HG02943 (cell line): Measurements from ENCODE around the gene KCNIP4.

Source experiments
- ATAC-seq: cut with Tn5 transposase; IDR thresholded peaks from one replicate; pipeline ENCODE4 v1.9.1; 2021; ENCODE audit warnings: mild to moderate bottlenecking, low read depth, moderate library complexity; ENCODE audit not compliant: unreplicated experiment

The KCNIP4 gene

GRCh38 chr4:21769404-21770147 lies 179.0 kb downstream of the KCNIP4 start:
- no peak for ATAC-seq

GRCh38 chr4:21768349-21769310 lies 179.9 kb downstream of the KCNIP4 start:
- ATAC-seq = peak; percentile 55

- peak; percentile 84 for ATAC-seq
Observed at GRCh38 chr4:21765810-21766407, 182.7 kb downstream of the KCNIP4 start.

- no peak for ATAC-seq
Observed at GRCh38 chr4:21763855-21764254, 184.7 kb downstream of the KCNIP4 start.

GRCh38 chr4:21757248-21757647 lies 191.3 kb downstream of the KCNIP4 start:
- no peak for ATAC-seq

GRCh38 chr4:21753084-21753760 lies 195.3 kb downstream of the KCNIP4 start:
- no peak for ATAC-seq

GRCh38 chr4:21752616-21753015 lies 196.0 kb downstream of the KCNIP4 start:
- no peak for ATAC-seq

DNA sequence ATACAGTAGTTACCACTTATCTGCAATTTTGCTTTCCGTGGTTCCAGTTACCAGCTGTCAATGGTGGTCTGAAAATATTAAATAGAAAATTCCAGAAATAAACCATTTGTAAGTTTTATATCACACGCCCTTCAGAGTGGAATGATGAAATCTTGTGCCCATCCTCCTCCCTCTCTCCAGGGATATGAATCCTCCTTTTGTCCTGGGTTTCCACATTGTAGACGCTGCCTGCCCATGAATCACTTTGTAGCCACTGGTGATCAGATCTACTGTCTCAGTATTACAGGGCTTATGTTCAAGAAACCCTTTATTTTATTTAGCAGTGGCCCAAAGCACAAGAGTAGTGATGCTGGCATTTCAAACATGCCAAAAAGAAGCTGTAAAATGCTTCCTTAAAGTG lies 198.6 kb downstream of the KCNIP4 start:
- ATAC-seq = no peak

DNA sequence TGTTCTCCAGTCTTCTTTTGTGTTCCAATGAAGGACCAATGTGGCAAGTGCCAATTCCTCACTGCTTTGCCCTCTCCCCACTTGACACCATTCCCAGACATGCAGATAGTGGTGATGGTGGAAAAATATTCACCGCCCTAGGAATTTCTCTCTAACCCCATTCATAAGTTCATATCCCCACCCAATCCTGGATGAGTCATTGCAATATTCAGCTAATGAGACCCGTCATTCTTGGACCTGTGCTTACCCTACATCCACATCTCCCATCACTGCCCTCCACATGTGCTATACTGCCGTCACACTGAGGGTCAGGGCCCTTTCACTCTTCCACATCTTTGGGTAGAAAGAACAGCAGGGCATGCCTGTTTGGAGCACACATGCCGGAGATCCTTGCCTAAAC lies 199.2 kb downstream of the KCNIP4 start:
- no peak for ATAC-seq

DNA sequence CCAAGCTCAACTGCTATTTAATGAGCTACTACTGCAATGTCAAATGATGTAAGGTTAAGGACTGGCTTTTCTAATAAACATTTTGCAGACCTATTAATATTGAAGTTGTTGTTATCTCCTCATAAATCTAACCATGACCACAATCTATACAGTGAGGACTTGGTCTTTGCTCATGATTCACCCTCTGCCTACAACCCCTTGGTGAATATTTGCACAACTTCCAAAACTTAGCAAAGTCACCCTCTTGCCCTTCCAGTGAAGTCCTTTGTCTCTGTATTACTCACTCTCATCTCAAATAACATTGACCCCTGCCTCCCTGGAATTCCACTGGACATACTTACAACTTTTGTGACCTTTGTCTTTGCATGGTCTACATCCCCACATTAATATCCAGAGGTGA lies 204.5 kb downstream of the KCNIP4 start:
- ATAC-seq = no peak

DNA sequence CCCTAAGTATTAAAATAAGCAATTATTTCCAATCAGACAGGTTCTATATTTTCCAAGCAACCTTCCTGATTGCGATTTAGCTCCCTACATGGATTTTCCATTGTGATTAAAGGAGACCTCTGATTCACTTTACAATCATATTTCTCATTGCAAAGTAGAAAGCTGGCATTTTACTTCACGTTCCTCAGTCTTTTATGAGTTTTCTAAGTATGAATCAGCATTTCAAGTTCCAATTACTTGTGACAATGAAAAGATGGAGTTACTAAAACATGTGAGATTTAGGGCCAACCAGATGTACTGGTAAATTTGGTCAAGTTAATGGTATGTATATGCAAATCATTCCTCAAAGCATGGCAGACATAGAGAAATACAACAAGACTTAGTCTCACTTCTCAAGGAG lies 206.2 kb downstream of the KCNIP4 start:
- ATAC-seq = no peak

GRCh38 chr4:21738821-21739220 lies 209.8 kb downstream of the KCNIP4 start:
- no peak for ATAC-seq

- no peak for ATAC-seq
Observed at GRCh38 chr4:21735866-21736265, 212.7 kb downstream of the KCNIP4 start.

- ATAC-seq = no peak
Observed at GRCh38 chr4:21733894-21734630, 214.5 kb downstream of the KCNIP4 start.

- no peak for ATAC-seq
Observed at GRCh38 chr4:21728304-21728703, 220.3 kb downstream of the KCNIP4 start.

DNA sequence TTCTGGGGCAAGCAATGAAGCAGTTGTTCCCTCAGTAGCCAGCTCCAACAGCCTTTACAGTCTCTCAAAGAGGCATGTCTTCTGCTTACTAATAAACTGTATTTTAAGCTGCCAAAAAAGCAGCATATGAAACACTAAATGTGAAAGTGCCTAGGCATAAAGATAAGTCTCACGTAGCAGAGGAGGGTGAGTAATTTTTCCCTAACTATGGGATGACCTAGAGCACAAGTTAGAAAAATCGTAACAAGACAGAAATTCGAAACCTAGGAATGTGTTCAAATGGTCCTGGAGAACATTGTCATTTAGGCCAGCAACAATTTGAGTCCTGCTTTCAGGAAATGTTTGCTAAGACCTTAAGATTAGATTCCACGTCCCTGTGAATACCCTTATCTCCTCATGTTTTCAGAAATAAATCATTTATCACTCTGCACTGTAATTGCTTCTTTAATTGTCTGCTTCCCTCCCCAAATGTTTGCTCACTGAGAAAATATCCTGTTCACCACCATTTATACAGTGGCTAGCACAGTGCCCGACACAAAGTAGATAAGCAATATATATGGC lies 222.2 kb downstream of the KCNIP4 start:
- no peak for ATAC-seq

DNA sequence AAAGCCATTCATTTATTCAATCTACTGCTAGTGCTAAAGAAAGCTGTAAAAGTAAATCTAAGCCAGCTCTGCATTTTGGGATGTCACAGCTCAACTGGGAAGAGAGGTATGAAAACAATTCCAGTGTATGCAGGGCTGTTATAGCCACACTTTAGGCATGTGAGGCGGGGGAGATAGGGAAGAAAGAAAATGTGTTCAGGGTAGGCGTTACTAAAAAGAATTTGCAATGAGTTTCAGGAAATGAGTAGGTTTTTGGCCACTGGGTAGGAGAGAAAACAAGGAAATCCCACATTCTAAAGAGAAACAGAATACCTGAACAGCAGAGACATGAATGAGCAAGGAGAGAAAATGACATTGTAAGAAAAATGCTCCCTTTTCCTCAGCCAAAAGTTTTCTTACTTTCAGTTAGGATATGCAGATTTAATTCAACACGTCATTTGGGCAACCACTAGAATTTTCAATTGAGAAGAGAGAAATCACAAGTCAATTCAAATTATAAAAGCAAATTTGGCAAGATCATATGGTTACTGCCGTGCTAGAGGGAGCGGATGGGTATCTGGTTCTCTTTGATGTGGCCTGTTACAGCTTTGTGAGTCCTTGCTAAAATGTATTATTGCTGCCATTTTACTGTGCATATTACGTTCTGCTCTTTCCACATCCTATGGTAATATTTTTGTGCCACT lies 226.3 kb downstream of the KCNIP4 start:
- ATAC-seq = no peak

DNA sequence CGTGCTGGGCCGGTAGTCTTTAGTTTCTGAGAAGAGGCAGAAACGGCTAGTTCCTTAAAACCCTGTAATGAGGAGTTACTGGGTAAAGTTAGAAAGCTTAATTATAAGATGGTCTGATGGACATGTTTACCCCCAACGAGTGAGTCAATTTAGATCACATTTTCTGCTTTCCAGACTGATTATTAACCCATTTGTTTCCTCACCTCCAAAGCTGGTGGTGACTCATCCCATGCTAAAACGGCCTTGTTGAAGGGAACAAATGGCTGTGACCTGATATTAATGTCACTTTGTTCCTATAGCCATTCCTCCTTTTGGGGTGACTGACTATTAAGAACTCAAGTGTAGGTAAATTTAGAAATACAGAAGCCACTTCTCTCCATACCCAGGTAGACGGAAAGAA lies 232.0 kb downstream of the KCNIP4 start:
- no peak for ATAC-seq

- no peak for ATAC-seq
Observed at GRCh38 chr4:21710179-21710835, 238.3 kb downstream of the KCNIP4 start.
